HT1080 (cell line): ENCODE data around the gene TPM2. TPM values are rescaled to one million over a fixed set of nuclear protein-coding genes. Genes with fewer than 3 reads are reported as not detected.

ENCODE experiments used
- DNase-seq: peaks from one replicate; pipeline ENCODE4 v3.0.0-alpha.2; 2015; ENCODE audit warnings: low read depth
- total RNA-seq: library from RNA; depleted of rRNA; stranded (reverse); fragments of >200 nt; shearing (Covaris generic); gene quantifications from 2 replicates; pipeline ENCODE4 v1.2.3, GENCODE V29; 2014

Gene TPM2
- total RNA-seq, 1 experiment from 2014 or later = 405 TPM

DNA sequence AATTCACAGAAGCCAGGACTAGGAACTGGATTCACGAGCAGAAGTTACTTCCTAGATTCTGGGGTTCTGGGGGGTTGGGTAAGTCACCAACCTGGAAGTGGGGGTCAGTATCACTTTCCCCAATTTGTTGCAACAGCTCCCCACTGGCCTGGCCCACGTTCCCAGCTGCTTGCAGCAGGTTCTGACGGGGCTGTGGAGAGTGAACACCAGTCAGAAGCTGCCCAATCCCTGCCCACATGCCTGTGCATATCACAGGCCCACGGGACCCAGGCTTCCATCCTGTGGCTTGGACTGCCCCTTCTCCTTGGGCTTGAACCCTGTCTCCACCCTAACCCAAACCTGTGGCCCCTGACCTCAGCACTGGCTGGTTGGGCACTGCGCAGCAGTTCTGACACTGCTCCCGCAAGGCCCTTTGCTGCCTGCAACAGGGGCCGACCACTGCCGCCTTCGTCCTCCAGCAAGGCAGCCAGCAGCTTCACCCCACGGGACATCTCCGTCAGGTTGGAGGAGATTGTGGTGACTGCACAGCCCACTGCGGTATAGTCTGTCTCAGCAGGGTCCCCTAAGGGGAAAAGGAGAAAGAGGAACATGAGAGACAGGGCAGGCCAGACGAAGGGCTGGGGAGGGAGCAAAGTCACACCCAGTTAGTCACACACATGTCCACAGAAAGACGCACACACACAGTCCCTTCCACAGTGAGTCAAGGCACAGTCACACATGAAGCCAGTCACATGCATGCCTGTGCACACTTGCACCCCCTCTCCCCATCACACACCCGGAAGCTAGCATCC, 29.2 kb upstream of the TPM2 start:
- no peak for DNase-seq

DNA sequence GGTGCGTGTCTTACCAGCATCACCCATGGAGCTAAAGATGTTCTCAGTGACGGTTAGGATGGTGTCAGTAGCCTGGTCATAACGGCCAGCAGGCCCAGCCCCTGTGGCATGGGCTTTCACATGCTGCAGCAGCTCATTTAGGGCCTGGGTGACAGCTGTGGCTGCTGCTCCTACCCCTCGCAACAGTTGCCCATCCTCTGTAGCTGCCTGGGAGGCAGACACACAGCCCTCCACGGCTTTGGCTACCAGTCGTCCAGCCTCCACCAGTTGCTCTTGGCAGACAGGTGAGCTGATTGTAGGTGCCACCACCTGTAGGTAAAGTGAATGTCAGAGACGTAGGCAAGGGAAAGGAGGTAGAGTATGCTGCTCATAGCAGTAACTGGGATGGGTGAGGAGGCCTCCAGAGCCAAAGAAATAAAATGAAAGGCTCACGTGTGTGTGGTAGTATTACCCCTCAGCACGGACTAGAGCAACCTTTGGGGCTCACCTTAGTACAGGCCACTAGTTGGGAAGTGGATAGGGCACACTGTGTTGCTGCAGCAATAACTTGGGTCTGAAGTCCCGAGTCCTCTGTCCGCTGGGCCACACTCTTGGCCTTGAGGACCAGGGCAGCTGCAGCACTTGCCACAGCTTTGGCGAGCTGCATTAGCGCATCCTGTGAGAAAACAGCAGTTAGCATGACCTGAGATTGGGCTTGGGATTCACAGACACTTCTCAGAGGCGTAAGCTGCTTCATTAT, 27.6 kb upstream of the TPM2 start:
- DNase-seq = no peak

DNA sequence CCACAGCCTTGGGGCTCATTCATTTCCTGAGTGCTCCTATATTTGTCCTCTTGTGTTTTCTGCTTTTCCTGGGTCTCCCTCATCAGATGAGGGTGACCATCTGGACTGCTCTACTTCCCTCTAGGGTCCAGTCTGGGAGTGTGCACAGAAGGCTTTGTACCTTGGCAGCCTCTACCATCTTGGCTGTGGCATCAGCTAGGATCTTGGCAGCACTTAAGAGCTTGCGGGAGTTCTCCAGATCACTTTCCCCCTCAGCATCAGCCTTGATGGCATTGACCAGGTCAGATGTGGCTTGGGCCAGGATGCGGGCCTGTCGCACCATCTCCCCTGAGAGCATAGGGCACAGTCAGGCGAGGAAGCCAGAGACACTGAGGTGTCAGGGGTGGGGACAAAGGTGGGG, 26.5 kb upstream of the TPM2 start:
- DNase-seq = no peak

DNA sequence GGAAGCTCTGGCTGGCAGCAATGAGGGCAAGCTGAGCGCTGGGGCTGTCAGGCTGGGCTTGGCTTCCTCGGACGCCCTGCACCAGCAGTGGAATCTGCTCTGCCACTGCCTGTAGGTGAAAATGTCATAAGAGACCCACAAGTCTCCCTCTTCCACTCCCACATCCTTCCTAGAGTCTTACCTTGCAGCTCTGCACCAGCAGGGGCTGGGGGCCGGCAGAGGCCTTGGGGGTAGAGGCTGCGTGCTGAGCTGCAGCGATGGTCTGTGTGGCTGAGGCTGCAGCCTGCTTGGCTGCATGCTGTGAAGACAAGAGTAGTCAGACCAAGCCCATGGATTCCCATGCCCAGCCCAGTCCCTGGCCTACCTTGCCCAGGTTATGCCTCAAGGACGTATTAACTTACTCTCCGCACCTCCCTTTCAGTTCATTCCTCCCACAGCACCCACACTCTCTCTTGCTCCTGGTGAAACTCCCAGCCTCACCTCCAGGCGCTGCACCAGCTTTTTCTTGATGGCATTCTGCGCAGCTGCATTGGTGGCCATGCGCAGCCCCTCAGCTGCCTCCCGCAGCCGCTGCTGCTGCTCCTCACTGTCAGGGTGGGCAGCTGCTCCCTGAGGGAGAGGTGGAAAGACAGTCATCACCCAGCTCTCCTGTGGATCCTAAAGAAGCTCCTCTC, 25.0 kb upstream of the TPM2 start:
- DNase-seq = no peak

DNA sequence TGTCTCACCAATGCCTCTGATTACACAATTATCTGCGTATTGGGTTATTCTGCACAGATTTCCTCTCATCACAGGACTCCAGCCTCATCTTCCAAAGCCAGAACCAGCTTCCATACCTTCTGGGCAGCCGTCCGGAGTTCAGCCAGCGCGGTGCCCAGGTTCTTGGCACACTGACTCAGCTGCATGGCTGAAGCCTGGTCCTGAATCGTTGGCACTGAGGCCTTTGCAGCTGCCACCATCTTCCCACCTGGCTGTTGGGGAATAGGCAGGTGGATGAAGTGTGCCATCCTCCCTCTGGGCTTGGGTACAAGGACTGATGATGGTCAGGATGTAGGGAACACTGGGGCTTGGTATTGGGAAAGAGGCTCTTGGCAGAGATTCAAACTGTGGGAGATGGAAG, 24.4 kb upstream of the TPM2 start:
- DNase-seq = no peak

DNA sequence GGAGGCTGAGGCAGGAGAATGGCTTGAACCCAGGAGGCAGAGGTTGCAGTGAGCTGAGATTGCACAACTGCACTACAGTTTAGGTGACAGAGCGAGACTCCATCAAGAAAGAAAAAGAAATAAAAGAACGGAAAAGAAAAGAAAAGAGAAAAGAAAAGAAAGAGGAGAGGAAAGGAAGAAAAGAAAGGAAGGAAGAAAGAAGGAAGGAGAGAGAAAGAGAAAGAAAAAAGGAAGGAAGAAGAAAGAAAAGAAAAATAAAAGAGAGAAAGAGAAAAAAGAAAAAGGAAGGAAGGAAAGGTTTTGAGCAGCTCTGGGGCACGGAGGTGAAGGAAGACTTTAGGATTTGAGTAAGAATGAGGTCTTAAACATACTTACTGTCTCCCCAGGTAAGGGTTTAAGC, 23.9 kb upstream of the TPM2 start:
- DNase-seq = no peak

DNA sequence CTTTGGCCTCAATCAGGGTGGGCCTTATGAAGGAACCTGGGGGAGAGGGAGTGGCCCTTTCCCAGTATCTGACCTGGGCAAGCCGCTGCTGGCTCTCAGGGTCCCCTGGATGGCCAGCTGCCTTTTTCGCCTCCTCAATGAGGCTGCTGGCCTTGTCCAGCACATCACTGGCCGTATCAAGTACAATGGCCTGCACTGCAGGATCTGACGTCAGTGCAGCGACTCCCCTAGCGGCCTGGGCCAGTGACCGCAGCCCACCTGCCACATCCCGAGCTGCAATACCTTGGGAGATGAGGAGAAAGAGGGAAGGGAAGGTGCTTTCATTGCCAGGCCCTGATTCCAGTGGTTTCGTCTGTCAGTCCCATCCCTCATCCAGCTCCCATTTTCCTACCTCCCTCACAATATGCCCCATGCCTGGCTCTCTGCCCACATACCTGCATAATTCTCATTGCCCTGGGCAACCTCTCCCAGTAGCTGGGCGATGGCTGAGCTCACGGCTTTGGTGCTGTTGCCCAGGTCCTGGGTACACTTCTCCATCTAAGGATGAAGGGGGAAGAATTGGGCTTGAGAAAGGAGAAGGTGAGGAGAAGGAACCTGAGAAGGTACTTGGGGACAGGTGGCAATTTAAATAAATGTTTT, 23.2 kb upstream of the TPM2 start:
- no peak for DNase-seq

DNA sequence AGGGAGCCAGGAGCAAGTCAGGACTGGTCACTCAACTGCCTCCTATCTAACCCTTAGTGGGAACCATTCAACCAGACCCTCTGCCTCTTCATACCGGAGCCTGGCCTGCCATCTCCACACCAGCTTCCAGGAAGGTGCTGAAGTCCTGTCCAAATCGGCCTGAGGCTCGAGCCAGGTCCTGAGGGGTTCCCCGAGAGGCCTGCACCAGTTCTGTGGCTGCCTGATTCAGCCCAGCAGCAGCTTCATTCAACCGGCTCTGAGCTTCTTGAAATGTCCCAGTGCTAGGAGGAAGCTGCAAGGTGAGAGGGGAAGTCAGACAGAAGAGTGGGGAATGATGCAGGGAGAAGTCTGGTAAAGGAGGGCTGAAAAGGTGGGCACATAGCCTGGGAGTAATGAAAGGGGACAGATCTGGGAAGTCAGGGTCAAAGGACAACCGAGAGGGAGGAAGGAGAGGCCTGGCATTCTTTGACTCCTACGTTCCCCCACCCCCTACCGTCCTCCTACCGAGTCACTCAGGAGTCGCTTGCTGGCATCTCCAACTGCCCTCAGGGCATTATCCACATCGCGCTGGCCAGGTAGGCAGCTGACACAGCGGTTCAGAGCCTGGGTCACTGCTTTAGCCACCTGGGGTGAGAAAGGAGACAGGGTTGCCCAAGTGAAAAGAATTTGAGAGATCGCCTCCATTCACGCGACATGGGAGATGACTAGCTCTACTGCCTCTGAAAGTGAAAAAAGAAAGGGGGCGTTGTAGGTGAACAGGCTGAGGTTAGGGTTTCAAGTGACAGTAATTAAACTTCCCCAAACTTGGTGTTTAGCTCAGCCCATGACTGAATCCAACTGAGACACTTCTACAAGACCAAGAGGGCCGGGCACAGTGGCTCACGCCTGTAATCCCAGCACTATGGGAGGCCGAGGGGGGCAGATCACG, 22.0 kb upstream of the TPM2 start:
- DNase-seq = no peak

DNA sequence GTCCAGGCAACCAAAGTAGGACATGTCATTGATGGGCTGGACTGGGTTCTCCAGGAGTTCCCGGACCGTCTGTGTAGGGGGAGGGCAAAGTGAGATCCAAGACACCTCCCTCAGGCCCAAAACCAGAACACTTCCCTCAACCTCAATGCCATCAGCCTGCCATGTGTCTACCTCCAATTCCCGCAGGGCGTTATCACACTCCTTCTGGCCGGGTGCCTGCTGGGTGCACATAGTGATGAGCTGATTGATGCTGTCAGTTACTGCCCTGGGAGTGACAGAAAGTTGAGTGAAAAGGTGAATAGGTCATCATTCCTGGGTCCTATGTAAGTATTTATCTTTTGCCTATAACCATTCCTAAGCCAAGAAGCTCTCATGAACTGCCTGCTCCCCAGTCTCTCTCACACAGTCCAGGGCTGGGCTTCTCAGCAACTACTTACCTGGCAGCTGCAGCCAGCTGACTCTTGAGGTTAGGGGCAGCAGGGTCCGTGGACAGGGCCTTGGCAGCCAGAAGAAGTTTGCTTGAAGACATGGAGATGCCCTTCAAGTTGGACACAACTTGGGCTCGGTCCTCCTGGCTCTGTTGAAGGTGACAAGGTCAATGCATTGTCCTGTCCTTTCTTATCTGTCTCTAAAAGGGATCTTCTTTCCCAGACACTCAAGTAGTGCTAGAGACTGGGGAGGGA, 21.2 kb upstream of the TPM2 start:
- no peak for DNase-seq

DNA sequence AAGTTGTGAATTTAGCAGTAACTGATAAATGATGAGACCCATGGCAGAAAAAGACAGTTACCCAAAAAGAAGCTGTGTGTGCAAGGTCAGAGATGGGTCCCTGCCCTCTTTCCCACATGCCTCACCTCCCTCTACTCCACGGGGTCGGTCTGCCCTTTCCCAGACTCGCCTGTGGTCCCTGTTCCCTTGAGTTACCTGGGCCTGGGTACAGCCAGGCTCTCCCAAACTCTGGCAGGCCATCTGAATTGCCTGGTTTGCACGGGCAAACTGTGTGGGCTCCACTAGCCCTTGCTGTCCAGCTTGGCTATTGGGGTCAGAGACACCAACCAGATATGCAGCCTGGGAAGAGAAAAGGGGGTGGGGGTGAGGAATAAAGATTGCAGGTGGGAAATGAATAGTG, 18.4 kb upstream of the TPM2 start:
- no peak for DNase-seq

DNA sequence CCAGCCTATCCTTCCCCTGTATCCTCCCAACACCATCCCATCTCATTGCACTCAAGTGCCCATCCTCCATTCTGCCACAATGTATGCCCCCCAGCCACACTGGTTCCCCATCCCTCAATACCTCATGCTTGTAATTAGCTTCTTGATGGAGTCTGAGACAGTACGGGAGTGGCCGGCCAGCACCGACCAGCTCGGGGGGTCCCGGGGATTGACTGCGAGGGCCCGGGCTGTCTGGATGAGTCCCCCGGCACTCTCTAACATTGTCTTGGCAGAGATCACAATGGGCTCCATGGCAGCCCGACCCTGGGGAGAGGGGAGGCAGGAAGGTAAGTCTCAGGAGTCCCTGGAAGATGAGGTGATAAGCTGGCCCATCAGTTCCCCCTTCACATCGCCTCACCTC, 17.2 kb upstream of the TPM2 start:
- no peak for DNase-seq

DNA sequence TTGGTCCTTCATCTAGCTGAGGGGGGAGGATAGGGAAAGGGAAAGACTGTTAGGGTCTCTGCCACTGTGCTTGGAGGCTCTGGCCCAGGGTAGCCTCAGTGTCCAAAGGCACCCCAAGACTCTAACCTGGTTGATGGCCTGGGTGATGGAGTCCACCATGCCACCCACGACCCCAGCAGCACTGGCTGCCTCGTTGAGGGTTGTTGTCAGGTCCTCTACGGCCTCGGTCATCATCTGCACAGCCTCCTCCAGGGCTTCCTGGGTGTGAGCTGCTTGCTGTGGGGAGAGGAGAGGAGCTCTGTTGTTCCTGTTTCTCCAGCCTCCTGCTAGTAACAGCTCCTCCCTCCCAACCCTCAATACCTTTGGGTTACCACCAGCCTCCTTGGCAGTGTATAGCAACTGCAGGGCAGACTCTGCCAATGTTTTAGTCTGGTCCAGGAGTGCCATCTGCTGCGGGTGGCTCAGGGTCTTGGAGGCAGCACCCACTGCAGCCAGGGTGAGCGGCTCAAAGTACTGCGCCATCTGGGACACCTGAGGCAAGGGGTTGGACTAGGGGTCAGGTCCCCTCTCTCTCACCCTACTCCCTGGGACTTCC, 16.2 kb upstream of the TPM2 start:
- DNase-seq = no peak

DNA sequence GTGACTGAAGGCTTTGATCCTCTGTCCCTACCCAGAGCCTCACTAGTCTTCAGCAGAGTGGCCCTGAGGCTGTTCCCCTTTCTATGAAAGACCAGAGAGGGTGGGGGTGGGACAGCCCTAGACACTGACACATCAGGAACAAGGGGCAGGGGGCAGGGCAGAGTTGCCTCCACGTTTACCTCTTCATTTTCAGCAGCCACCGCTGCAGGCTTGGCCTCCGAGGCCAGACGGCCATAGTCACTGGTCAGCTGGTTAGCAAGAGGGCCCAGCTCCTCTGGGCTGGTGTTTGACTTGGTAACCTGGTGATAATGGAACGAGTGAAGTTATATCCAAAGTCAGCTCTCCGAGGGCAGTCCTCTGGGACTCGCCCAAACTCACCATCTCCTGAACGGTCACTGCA, 15.6 kb upstream of the TPM2 start:
- no peak for DNase-seq

DNA sequence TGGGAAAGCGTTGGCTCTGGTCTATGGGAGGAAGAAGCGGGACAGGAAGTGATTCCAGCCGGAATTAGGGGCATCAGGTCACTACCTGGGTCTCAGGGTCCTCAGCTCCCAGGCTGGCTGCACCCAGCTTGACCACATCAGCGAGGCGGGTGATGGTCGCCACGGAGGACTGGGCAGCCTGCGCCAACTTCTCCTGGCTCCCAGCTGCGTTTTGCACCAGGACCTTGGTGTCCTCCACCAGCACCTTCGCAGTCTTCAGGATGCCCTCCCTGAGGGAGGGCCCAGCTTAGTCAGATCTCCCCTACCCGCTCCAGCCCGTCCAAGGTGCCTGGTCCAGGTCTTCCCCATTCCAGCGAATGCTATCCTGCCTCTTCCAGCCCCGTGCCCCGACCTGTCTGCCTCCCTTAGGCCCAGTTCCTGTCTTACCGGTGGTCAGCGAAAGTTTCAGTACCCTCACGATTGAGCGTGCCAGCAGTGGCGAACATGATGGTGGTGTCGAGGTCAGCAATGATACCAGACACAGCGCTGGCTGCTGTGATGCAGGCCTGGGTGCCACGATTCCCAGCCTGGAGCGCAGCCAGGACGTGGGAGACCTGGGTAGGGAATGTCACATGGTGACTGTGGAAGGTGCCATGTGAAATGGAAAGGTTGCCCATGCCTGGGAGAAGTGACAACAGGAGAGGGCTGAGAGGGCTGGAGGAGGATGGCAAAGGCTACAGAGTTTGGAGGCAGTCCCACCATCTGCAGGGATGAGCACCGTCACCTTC, 14.4 kb upstream of the TPM2 start:
- no peak for DNase-seq

DNA sequence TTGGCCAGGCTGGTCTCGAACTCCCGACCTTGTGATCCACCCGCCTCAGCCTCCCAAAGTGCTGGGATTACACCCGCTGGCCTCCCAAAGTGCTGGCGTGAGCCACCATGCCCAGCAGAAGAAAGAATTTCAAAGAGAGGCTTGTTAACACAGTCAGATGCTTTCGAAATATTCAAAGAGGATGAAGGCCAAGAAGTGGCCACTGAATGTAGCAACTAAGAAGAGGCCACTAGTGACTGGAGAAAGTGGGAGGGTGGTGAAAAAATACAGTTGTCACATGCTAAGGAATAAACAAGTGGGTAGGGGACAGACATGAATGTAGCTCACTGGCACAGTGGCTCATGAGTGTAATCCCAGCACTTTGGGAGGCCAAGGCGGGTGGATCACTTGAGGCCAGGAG, 13.0 kb upstream of the TPM2 start:
- DNase-seq = no peak

DNA sequence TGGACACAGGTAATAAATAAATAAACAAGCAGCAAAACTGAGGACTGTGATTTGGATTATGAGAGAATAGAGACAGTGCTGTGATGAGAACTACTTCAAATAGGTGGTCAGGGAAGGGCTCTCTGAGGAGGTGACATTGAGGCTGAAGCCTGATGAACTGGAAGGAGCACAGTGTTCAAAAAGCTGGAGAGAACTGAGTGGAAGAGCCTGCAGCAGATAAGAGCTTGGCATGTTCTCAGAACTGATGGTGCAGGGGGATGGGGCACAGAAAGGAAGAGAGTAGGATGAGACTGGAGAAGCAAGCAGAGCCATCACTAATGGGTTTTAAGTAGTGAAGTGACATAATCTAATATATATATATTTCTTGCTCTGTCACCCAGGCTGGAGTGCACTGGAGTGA, 11.2 kb upstream of the TPM2 start:
- DNase-seq = no peak

DNA sequence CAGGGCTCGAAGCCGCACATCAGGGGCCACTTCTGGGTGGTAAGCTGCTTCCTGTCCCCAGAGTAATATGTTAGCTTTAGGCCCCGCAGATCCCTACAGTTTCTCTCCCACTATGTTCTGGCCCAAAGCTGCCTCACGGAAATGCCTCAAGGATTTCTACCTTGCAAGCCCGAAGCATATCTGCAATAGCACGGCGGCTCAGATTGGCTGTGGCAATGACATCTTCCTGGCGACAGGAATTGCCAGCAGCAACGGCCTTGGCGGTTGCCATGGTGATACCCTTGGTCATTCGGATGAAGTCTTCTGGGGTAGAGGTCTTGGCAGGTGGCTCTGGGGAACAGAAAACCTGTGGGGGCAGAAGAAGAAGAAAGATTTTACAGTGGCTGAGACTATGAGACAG, 10.3 kb upstream of the TPM2 start:
- DNase-seq = no peak

DNA sequence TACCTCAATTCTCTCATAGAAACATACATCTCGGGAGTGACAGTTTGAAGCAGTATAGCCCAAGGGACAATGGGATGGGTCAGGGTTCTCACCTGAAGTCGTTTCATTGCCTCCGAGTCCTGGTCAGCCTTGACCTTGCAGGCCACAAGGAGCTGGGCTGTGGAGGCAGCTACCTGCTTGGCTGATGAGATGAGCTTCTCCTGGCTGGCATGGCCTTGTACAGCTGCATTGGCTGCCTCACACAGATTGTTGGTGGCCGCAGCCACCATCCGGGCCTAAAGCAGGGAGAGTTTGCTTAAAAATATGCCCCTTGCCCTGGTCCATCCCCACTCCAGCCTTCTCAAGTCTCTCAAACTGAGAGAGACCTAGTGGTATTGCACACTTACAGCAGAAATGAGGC, 8.5 kb upstream of the TPM2 start:
- DNase-seq = no peak

DNA sequence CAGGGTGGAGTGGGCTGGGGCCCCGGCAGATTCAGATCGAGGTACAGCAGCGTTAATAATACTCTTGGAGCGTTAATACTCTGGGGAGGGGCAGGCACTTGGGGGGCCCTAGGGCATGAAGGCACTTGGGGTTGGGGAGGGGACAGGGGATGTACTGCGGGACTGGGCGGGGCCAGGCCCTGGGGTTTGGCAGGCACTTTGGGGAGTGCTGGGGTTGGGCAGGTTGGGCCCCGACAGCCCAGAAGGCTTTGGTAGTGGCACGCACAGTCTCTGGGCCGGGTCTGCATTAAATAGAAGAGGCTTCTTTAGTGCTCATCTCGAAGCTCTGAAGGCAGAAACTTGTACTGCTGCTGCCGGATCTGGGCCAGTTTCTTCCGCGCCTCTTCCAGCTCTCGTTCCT, 7.8 kb upstream of the TPM2 start:
- no peak for DNase-seq
